ENCODE results near the gene TNKS2.

Gene TNKS2

DNA sequence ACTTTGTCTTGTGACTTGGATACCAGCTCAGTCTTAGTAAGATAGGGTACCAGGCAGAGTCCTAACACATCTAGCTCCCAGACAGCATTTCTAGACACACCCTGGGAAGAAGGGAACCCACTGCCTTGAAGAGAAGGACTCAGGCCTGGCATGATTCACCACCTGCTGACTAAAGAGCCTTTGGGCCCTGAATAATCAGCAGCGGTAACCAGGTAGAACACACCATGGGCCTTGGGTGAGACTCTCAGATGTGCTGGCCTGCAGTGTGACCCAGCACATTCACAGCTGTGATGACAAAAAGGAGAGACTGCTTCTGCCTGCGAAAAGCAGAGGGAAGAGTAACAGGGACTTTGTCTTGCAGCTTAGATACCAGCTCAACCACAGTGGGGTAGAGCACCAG, 10.4 kb upstream of the TNKS2 start:
- Histone ChIP-seq H3K27ac (ENCODE audit: low read length, poor library complexity, severe bottlenecking) (no peak overlapping the region), H2AK5ac (ENCODE audit: low read length, severe bottlenecking) (no peak overlapping the region), H2BK120ac (ENCODE audit: low read depth, low read length) (no peak overlapping the region), H4K8ac (ENCODE audit: low read length) (no peak overlapping the region), H2BK12ac (ENCODE audit: low read length in 2 of 2) (no peak overlapping the region), H3K4me2 (ENCODE audit: low read length, poor library complexity, severe bottlenecking) (no peak overlapping the region), H3K9ac (ENCODE audit: low read length) (no peak overlapping the region), H3K79me1 (replicated peaks; ENCODE audit: low read length, poor library complexity, severe bottlenecking) (no peaks in the 10 kb centered on the region), H3K36me3 (ENCODE audit: control insufficient read depth in 1 of 2, insufficient read depth in 2 of 2, low read depth in 1 of 2, low read length in 2 of 2) (no peaks in the 10 kb centered on the region), H3K4me1 (ENCODE audit: control insufficient read depth, insufficient read depth, low read depth, low read length) (no peaks in the 10 kb centered on the region), H3K27me3 (ENCODE audit: control insufficient read depth in 1 of 2, insufficient read depth in 1 of 2, low read length in 2 of 2) (no peaks in the 10 kb centered on the region), H3K18ac (ENCODE audit: low read depth in 1 of 2, low read length in 2 of 2) (no peak overlapping the region), H3K4ac (ENCODE audit: low read depth in 1 of 2, low read length in 2 of 2) (no peak overlapping the region), H2BK15ac (ENCODE audit: low read depth, poor library complexity, severe bottlenecking) (no peak overlapping the region), H3K23ac (ENCODE audit: low read length in 2 of 2) (no peak overlapping the region), H2BK5ac (ENCODE audit: low read depth, low read length, poor library complexity, severe bottlenecking) (no peak overlapping the region), H3K14ac (ENCODE audit: low read length in 2 of 2) (no peak overlapping the region), H4K91ac (ENCODE audit: low read length) (no peak overlapping the region), H3K9me3 (ENCODE audit: control insufficient read depth, low read length) (no peaks in the 10 kb centered on the region), H2AFZ (ENCODE audit: low read depth, low read length) (no peak overlapping the region), H3K4me3 (ENCODE audit: insufficient read depth in 1 of 2, low read depth in 1 of 2, low read length in 2 of 2) (no peak overlapping the region)
- DNase-seq, result no peak
- 93% methylated on average over 2 of the region's 2 CpGs for WGBS

- 56% methylated on average over 5 of the region's 5 CpGs for WGBS
- Histone ChIP-seq H2AK5ac (ENCODE audit: low read length, severe bottlenecking) (no peak overlapping the region), H4K8ac (ENCODE audit: low read length) (no peak overlapping the region), H3K18ac (ENCODE audit: low read depth in 1 of 2, low read length in 2 of 2) (no peak overlapping the region), H3K14ac (ENCODE audit: low read length in 2 of 2) (no peak overlapping the region), H3K4ac (ENCODE audit: low read depth in 1 of 2, low read length in 2 of 2) (no peak overlapping the region), H3K27ac (ENCODE audit: low read length, poor library complexity, severe bottlenecking) (no peak overlapping the region), H2BK15ac (ENCODE audit: low read depth, poor library complexity, severe bottlenecking) (no peak overlapping the region), H3K4me2 (ENCODE audit: low read length, poor library complexity, severe bottlenecking) (no peak overlapping the region), H3K36me3 (ENCODE audit: control insufficient read depth in 1 of 2, insufficient read depth in 2 of 2, low read depth in 1 of 2, low read length in 2 of 2) (no peaks in the 10 kb centered on the region), H3K23ac (ENCODE audit: low read length in 2 of 2) (no peak overlapping the region), H2BK12ac (ENCODE audit: low read length in 2 of 2) (no peak overlapping the region), H2BK120ac (ENCODE audit: low read depth, low read length) (no peak overlapping the region), H3K9ac (ENCODE audit: low read length) (no peak overlapping the region), H3K4me1 (ENCODE audit: control insufficient read depth, insufficient read depth, low read depth, low read length) (no peaks in the 10 kb centered on the region), H3K4me3 (ENCODE audit: insufficient read depth in 1 of 2, low read depth in 1 of 2, low read length in 2 of 2) (no peak overlapping the region), H2BK5ac (ENCODE audit: low read depth, low read length, poor library complexity, severe bottlenecking) (no peak overlapping the region), H2AFZ (ENCODE audit: low read depth, low read length) (no peak overlapping the region), H4K91ac (ENCODE audit: low read length) (no peak overlapping the region), H3K27me3 (ENCODE audit: control insufficient read depth in 1 of 2, insufficient read depth in 1 of 2, low read length in 2 of 2) (no peaks in the 10 kb centered on the region), H3K79me1 (replicated peaks; ENCODE audit: low read length, poor library complexity, severe bottlenecking) (no peaks in the 10 kb centered on the region), H3K9me3 (ENCODE audit: control insufficient read depth, low read length) (no peaks in the 10 kb centered on the region)
- no peak for DNase-seq
Observed at GRCh38 chr10:91788527-91788926, 9.7 kb upstream of the TNKS2 start.

GRCh38 chr10:91796331-91797047, 1.7 kb upstream of the TNKS2 start:
- WGBS, result 46% methylated on average over 10 of the region's 11 CpGs
- H2BK5ac ChIP-seq (ENCODE audit: low read depth, low read length, poor library complexity, severe bottlenecking), result no peak overlapping the region
- no peaks in the 10 kb centered on the region for H3K27me3 ChIP-seq (ENCODE audit: control insufficient read depth in 1 of 2, insufficient read depth in 1 of 2, low read length in 2 of 2)
- peaks cover 1% of the 10 kb centered on the region for H3K4me1 ChIP-seq (ENCODE audit: control insufficient read depth, insufficient read depth, low read depth, low read length)
- no peak overlapping the region for H3K23ac ChIP-seq (ENCODE audit: low read length in 2 of 2)
- H3K18ac ChIP-seq (ENCODE audit: low read depth in 1 of 2, low read length in 2 of 2), result no peak overlapping the region
- H4K91ac ChIP-seq (ENCODE audit: low read length), result no peak overlapping the region
- peak overlapping the region in 1 of 2 experiments; percentile 49 for H2BK12ac ChIP-seq (ENCODE audit: low read length in 2 of 2)
- no peak overlapping the region for H3K14ac ChIP-seq (ENCODE audit: low read length in 2 of 2)
- no peak overlapping the region for H3K4ac ChIP-seq (ENCODE audit: low read depth in 1 of 2, low read length in 2 of 2)
- H3K4me2 ChIP-seq (ENCODE audit: low read length, poor library complexity, severe bottlenecking), result peak overlapping the region; percentile 10
- no peaks in the 10 kb centered on the region for H3K79me1 ChIP-seq (replicated peaks; ENCODE audit: low read length, poor library complexity, severe bottlenecking)
- no peak overlapping the region for H2AK5ac ChIP-seq (ENCODE audit: low read length, severe bottlenecking)
- no peaks in the 10 kb centered on the region for H3K9me3 ChIP-seq (ENCODE audit: control insufficient read depth, low read length)
- H3K9ac ChIP-seq (ENCODE audit: low read length), result peak overlapping the region; percentile 92
- no peaks in the 10 kb centered on the region for H3K36me3 ChIP-seq (ENCODE audit: control insufficient read depth in 1 of 2, insufficient read depth in 2 of 2, low read depth in 1 of 2, low read length in 2 of 2)
- no peak overlapping the region for H3K27ac ChIP-seq (ENCODE audit: low read length, poor library complexity, severe bottlenecking)
- no peak overlapping the region for H2BK15ac ChIP-seq (ENCODE audit: low read depth, poor library complexity, severe bottlenecking)
- H2BK120ac ChIP-seq (ENCODE audit: low read depth, low read length), result no peak overlapping the region
- H3K4me3 ChIP-seq (ENCODE audit: insufficient read depth in 1 of 2, low read depth in 1 of 2, low read length in 2 of 2), result peak overlapping the region in 1 of 2 experiments; percentile 97
- H2AFZ ChIP-seq (ENCODE audit: low read depth, low read length), result no peak overlapping the region
- peak; percentile 21 for DNase-seq
- no peak overlapping the region for H4K8ac ChIP-seq (ENCODE audit: low read length)

DNA sequence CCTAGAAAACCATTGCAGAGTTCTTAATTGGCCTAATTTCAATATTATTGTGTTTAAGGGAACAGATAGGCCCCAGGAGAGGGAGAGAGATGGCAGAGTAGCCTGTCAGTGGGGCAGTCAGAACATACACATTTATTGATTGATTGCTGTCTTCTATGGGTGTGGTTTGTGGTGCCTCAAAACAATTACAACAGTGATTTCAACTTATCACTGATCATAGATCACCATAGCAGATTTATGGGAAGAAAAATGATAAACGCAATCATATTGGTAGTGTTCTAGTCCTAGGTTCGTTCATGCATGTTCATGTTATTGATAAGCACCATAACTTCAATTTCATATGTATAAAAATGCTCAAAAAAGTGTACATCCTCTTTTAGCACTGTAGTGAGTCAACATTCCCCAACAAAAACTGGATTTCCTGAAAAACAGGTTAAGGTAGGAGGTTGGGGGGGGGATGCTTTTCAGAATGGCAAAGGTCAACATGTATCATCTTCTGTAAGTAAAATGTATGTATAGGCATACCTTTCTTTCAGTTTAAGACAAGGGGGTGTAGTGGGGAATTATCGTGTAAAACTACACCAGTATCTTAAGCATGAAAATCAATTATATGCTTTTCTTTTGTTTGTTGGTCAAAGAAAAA, 1.1 kb upstream of the TNKS2 start:
- H2AK5ac ChIP-seq (ENCODE audit: low read length, severe bottlenecking), result no peak overlapping the region
- H3K9me3 ChIP-seq (ENCODE audit: control insufficient read depth, low read length), result no peaks in the 10 kb centered on the region
- H2BK15ac ChIP-seq (ENCODE audit: low read depth, poor library complexity, severe bottlenecking), result no peak overlapping the region
- DNase-seq, result no peak
- H3K27ac ChIP-seq (ENCODE audit: low read length, poor library complexity, severe bottlenecking), result no peak overlapping the region
- H2BK120ac ChIP-seq (ENCODE audit: low read depth, low read length), result no peak overlapping the region
- peaks cover 0 to 3% of the 10 kb centered on the region in 2 experiments for H3K36me3 ChIP-seq (ENCODE audit: control insufficient read depth in 1 of 2, insufficient read depth in 2 of 2, low read depth in 1 of 2, low read length in 2 of 2)
- no peaks in the 10 kb centered on the region for H3K79me1 ChIP-seq (replicated peaks; ENCODE audit: low read length, poor library complexity, severe bottlenecking)
- WGBS, result 100% methylated on average over 1 of the region's 3 CpGs
- no peak overlapping the region for H2AFZ ChIP-seq (ENCODE audit: low read depth, low read length)
- H3K14ac ChIP-seq (ENCODE audit: low read length in 2 of 2), result no peak overlapping the region
- peak overlapping the region in 1 of 2 experiments; percentile 97 for H3K4me3 ChIP-seq (ENCODE audit: insufficient read depth in 1 of 2, low read depth in 1 of 2, low read length in 2 of 2)
- no peak overlapping the region for H3K4ac ChIP-seq (ENCODE audit: low read depth in 1 of 2, low read length in 2 of 2)
- no peak overlapping the region for H3K23ac ChIP-seq (ENCODE audit: low read length in 2 of 2)
- no peak overlapping the region for H2BK5ac ChIP-seq (ENCODE audit: low read depth, low read length, poor library complexity, severe bottlenecking)
- no peak overlapping the region for H4K8ac ChIP-seq (ENCODE audit: low read length)
- peaks cover 1% of the 10 kb centered on the region for H3K4me1 ChIP-seq (ENCODE audit: control insufficient read depth, insufficient read depth, low read depth, low read length)
- no peak overlapping the region for H2BK12ac ChIP-seq (ENCODE audit: low read length in 2 of 2)
- H3K9ac ChIP-seq (ENCODE audit: low read length), result peak overlapping the region; percentile 92
- H3K27me3 ChIP-seq (ENCODE audit: control insufficient read depth in 1 of 2, insufficient read depth in 1 of 2, low read length in 2 of 2), result no peaks in the 10 kb centered on the region
- H3K4me2 ChIP-seq (ENCODE audit: low read length, poor library complexity, severe bottlenecking), result peak overlapping the region; percentile 18
- H3K18ac ChIP-seq (ENCODE audit: low read depth in 1 of 2, low read length in 2 of 2), result no peak overlapping the region
- no peak overlapping the region for H4K91ac ChIP-seq (ENCODE audit: low read length)

Measured in mesenchymal stem cell (in vitro differentiated cells and primary cell).